ENCODE measurements around the gene OAS3.

DNA sequence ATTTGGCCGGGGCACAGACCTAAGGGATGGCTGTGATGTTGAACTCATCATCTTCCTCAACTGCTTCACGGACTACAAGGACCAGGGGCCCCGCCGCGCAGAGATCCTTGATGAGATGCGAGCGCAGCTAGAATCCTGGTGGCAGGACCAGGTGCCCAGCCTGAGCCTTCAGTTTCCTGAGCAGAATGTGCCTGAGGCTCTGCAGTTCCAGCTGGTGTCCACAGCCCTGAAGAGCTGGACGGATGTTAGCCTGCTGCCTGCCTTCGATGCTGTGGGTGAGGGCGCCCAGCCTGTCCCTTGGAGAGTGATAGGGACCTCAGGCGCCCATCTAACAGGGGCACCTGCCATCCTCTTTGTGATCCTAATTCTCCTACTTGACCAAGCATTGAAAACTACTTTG, 12.4 kb downstream of the OAS3 start:
- TF ChIP-seq, protein P1, sequence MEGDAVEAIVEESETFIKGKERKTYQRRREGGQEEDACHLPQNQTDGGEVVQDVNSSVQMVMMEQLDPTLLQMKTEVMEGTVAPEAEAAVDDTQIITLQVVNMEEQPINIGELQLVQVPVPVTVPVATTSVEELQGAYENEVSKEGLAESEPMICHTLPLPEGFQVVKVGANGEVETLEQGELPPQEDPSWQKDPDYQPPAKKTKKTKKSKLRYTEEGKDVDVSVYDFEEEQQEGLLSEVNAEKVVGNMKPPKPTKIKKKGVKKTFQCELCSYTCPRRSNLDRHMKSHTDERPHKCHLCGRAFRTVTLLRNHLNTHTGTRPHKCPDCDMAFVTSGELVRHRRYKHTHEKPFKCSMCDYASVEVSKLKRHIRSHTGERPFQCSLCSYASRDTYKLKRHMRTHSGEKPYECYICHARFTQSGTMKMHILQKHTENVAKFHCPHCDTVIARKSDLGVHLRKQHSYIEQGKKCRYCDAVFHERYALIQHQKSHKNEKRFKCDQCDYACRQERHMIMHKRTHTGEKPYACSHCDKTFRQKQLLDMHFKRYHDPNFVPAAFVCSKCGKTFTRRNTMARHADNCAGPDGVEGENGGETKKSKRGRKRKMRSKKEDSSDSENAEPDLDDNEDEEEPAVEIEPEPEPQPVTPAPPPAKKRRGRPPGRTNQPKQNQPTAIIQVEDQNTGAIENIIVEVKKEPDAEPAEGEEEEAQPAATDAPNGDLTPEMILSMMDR (IDR thresholded peaks at IDR 0.05 in 8 of 11, conservative IDR thresholded peaks at IDR 0.05 in 3 of 11): no peak
- TF ChIP-seq POLR2A (IDR thresholded peaks at IDR 0.05) (no peak), POLR2AphosphoS5 (IDR thresholded peaks at IDR 0.05) (no peak)

All from spleen (tissue), 7 donors.